ENCODE results near the gene GARRE1. TPM values are rescaled to one million over a fixed set of nuclear protein-coding genes. Genes with fewer than 3 reads are reported as not detected.
A peak's percentile ranks its signal among the peaks of the same experiment; 100 is the strongest.

Gene GARRE1
- total RNA-seq, 1 donor from 2014 or later, result 20.1 TPM

GRCh38 chr19:34228762-34229161, 25.6 kb upstream of the GARRE1 start:
- H3K27me3 Mint-ChIP-seq (ENCODE audit: low read depth, unreplicated experiment), result no peaks in the 10 kb centered on the region
- FAIRE-seq (no peak), DNase-seq (ENCODE audit: low read depth) (no peak)
- no peak overlapping the region for H3K4me3 Mint-ChIP-seq (ENCODE audit: unreplicated experiment)
- Histone ChIP-seq H3K4me3 (ENCODE audit: insufficient read depth, low read depth, low read length) (no peak overlapping the region), H3K9me3 (ENCODE audit: insufficient read depth, low read depth, low read length) (no peaks in the 10 kb centered on the region), H2AFZ (ENCODE audit: low read depth, low read length) (no peak overlapping the region), H3K4me2 (ENCODE audit: low read length) (no peak overlapping the region), H4K20me1 (ENCODE audit: insufficient read depth, low read length) (peaks cover 45% of the 10 kb centered on the region), H3K9ac (ENCODE audit: low read length) (no peak overlapping the region), H3K36me3 (ENCODE audit: insufficient read depth, low read length) (peaks cover 29% of the 10 kb centered on the region), H3K27ac (ENCODE audit: low read depth, low read length) (peak overlapping the region; percentile 19), H3K79me2 (ENCODE audit: insufficient read depth, low read length) (peaks cover 8% of the 10 kb centered on the region), H3K4me1 (ENCODE audit: insufficient read depth, low read length) (peaks cover 33% of the 10 kb centered on the region), H3K27me3 (ENCODE audit: insufficient read depth, low read length) (no peaks in the 10 kb centered on the region)
- no peak overlapping the region for H3K27ac Mint-ChIP-seq (ENCODE audit: unreplicated experiment)
- H3K9me3 Mint-ChIP-seq (ENCODE audit: unreplicated experiment), result no peaks in the 10 kb centered on the region
- H3K36me3 Mint-ChIP-seq (ENCODE audit: low read depth, unreplicated experiment), result peaks cover 10% of the 10 kb centered on the region
- TF ChIP-seq EZH2 (IDR thresholded peaks at IDR 0.05; ENCODE audit: insufficient read depth, low read length) (no peak), CTCF (IDR thresholded peaks at IDR 0.05; ENCODE audit: insufficient read depth, low read depth, low read length) (no peak)
- H3K4me1 Mint-ChIP-seq (ENCODE audit: low read depth, unreplicated experiment), result peaks cover 28% of the 10 kb centered on the region

GRCh38 chr19:34229721-34230120, 24.6 kb upstream of the GARRE1 start:
- Histone ChIP-seq H3K4me1 (ENCODE audit: insufficient read depth, low read length) (peaks cover 31% of the 10 kb centered on the region), H3K9ac (ENCODE audit: low read length) (no peak overlapping the region), H3K9me3 (ENCODE audit: insufficient read depth, low read depth, low read length) (no peaks in the 10 kb centered on the region), H3K36me3 (ENCODE audit: insufficient read depth, low read length) (peaks cover 26% of the 10 kb centered on the region), H4K20me1 (ENCODE audit: insufficient read depth, low read length) (peaks cover 36% of the 10 kb centered on the region), H3K79me2 (ENCODE audit: insufficient read depth, low read length) (peaks cover 7% of the 10 kb centered on the region), H3K4me2 (ENCODE audit: low read length) (no peak overlapping the region), H3K27me3 (ENCODE audit: insufficient read depth, low read length) (no peaks in the 10 kb centered on the region), H2AFZ (ENCODE audit: low read depth, low read length) (no peak overlapping the region), H3K4me3 (ENCODE audit: insufficient read depth, low read depth, low read length) (no peak overlapping the region), H3K27ac (ENCODE audit: low read depth, low read length) (no peak overlapping the region)
- TF ChIP-seq EZH2 (IDR thresholded peaks at IDR 0.05; ENCODE audit: insufficient read depth, low read length), result no peak
- no peak for TF ChIP-seq CTCF (IDR thresholded peaks at IDR 0.05; ENCODE audit: insufficient read depth, low read depth, low read length)
- Mint-ChIP-seq H3K36me3 (ENCODE audit: low read depth, unreplicated experiment) (peaks cover 10% of the 10 kb centered on the region), H3K27ac (ENCODE audit: unreplicated experiment) (no peak overlapping the region), H3K4me1 (ENCODE audit: low read depth, unreplicated experiment) (peaks cover 29% of the 10 kb centered on the region), H3K4me3 (ENCODE audit: unreplicated experiment) (no peak overlapping the region), H3K9me3 (ENCODE audit: unreplicated experiment) (no peaks in the 10 kb centered on the region), H3K27me3 (ENCODE audit: low read depth, unreplicated experiment) (no peaks in the 10 kb centered on the region)
- DNase-seq (ENCODE audit: low read depth) (no peak), FAIRE-seq (no peak)

GRCh38 chr19:34230820-34231219, 23.5 kb upstream of the GARRE1 start:
- peaks cover 28% of the 10 kb centered on the region for H4K20me1 ChIP-seq (ENCODE audit: insufficient read depth, low read length)
- Mint-ChIP-seq H3K4me1 (ENCODE audit: low read depth, unreplicated experiment) (peaks cover 19% of the 10 kb centered on the region), H3K27me3 (ENCODE audit: low read depth, unreplicated experiment) (no peaks in the 10 kb centered on the region), H3K9me3 (ENCODE audit: unreplicated experiment) (no peaks in the 10 kb centered on the region), H3K36me3 (ENCODE audit: low read depth, unreplicated experiment) (peaks cover 10% of the 10 kb centered on the region), H3K4me3 (ENCODE audit: unreplicated experiment) (no peak overlapping the region), H3K27ac (ENCODE audit: unreplicated experiment) (peak overlapping the region; percentile 26)
- peaks cover 23% of the 10 kb centered on the region for H3K4me1 ChIP-seq (ENCODE audit: insufficient read depth, low read length)
- H3K79me2 ChIP-seq (ENCODE audit: insufficient read depth, low read length), result peaks cover 7% of the 10 kb centered on the region
- no peak overlapping the region for H3K9ac ChIP-seq (ENCODE audit: low read length)
- H2AFZ ChIP-seq (ENCODE audit: low read depth, low read length), result no peak overlapping the region
- FAIRE-seq (no peak), DNase-seq (ENCODE audit: low read depth) (no peak)
- TF ChIP-seq CTCF (IDR thresholded peaks at IDR 0.05; ENCODE audit: insufficient read depth, low read depth, low read length) (no peak), EZH2 (IDR thresholded peaks at IDR 0.05; ENCODE audit: insufficient read depth, low read length) (no peak)
- no peak overlapping the region for H3K27ac ChIP-seq (ENCODE audit: low read depth, low read length)
- no peaks in the 10 kb centered on the region for H3K9me3 ChIP-seq (ENCODE audit: insufficient read depth, low read depth, low read length)
- H3K4me3 ChIP-seq (ENCODE audit: insufficient read depth, low read depth, low read length), result no peak overlapping the region
- H3K36me3 ChIP-seq (ENCODE audit: insufficient read depth, low read length), result peaks cover 25% of the 10 kb centered on the region
- no peaks in the 10 kb centered on the region for H3K27me3 ChIP-seq (ENCODE audit: insufficient read depth, low read length)
- no peak overlapping the region for H3K4me2 ChIP-seq (ENCODE audit: low read length)
